ENCODE results near the gene MICA.
"Not testable (repeated sequence)": the region's sequence is repeated elsewhere in the genome, so short reads cannot be mapped to it uniquely, and the experiment has no call there.

Gene MICA

GRCh38 chr6:31379850-31380249 is 23.5 kb upstream of the MICA start:
- Histone ChIP-seq H3K4me3 (ENCODE audit: low read length in 2 of 2) (no peak overlapping the region), H3K9ac (ENCODE audit: low read depth in 1 of 2, low read length in 2 of 2) (no peak overlapping the region), H3K4me1 (ENCODE audit: control insufficient read depth in 2 of 2, insufficient read depth in 2 of 2, low read length in 2 of 2) (peaks cover 5 to 18% of the 10 kb centered on the region in 2 donors), H3K27me3 (ENCODE audit: control insufficient read depth in 2 of 2, insufficient read depth in 2 of 2, low read length in 2 of 2) (peaks cover 0 to 3% of the 10 kb centered on the region in 2 donors), H3K9me3 (ENCODE audit: control insufficient read depth in 2 of 2, low read length in 2 of 2) (no peaks in the 10 kb centered on the region), H3K36me3 (ENCODE audit: control insufficient read depth in 2 of 2, insufficient read depth in 2 of 2, low read length in 2 of 2) (no peaks in the 10 kb centered on the region), H3K27ac (ENCODE audit: low read depth in 2 of 2, low read length in 2 of 2) (peak overlapping the region; percentile 48 to 77)

- no peaks in the 10 kb centered on the region for H3K9me3 ChIP-seq (ENCODE audit: control insufficient read depth in 2 of 2, low read length in 2 of 2)
- H3K9ac ChIP-seq (ENCODE audit: low read depth in 1 of 2, low read length in 2 of 2): no peak overlapping the region
- no peaks in the 10 kb centered on the region for H3K36me3 ChIP-seq (ENCODE audit: control insufficient read depth in 2 of 2, insufficient read depth in 2 of 2, low read length in 2 of 2)
- no peak overlapping the region for H3K27ac ChIP-seq (ENCODE audit: low read depth in 2 of 2, low read length in 2 of 2)
- peaks cover 5 to 18% of the 10 kb centered on the region in 2 donors for H3K4me1 ChIP-seq (ENCODE audit: control insufficient read depth in 2 of 2, insufficient read depth in 2 of 2, low read length in 2 of 2)
- H3K27me3 ChIP-seq (ENCODE audit: control insufficient read depth in 2 of 2, insufficient read depth in 2 of 2, low read length in 2 of 2): peaks cover 0 to 3% of the 10 kb centered on the region in 2 donors
- H3K4me3 ChIP-seq (ENCODE audit: low read length in 2 of 2): no peak overlapping the region
These were observed 21.7 kb upstream of the MICA start for GRCh38 chr6:31381666-31382065.

GRCh38 chr6:31383149-31383548 is 20.2 kb upstream of the MICA start:
- Histone ChIP-seq H3K27me3 (ENCODE audit: control insufficient read depth in 2 of 2, insufficient read depth in 2 of 2, low read length in 2 of 2) (peaks cover 0 to under 1% of the 10 kb centered on the region in 2 donors), H3K27ac (ENCODE audit: low read depth in 2 of 2, low read length in 2 of 2) (no peak overlapping the region), H3K4me3 (ENCODE audit: low read length in 2 of 2) (no peak overlapping the region), H3K36me3 (ENCODE audit: control insufficient read depth in 2 of 2, insufficient read depth in 2 of 2, low read length in 2 of 2) (no peaks in the 10 kb centered on the region), H3K9me3 (ENCODE audit: control insufficient read depth in 2 of 2, low read length in 2 of 2) (no peaks in the 10 kb centered on the region), H3K4me1 (ENCODE audit: control insufficient read depth in 2 of 2, insufficient read depth in 2 of 2, low read length in 2 of 2) (peaks cover 1 to 11% of the 10 kb centered on the region in 2 donors), H3K9ac (ENCODE audit: low read depth in 1 of 2, low read length in 2 of 2) (no peak overlapping the region)

- H3K4me1 ChIP-seq (ENCODE audit: control insufficient read depth in 2 of 2, insufficient read depth in 2 of 2, low read length in 2 of 2): no peaks in the 10 kb centered on the region
- no peaks in the 10 kb centered on the region for H3K36me3 ChIP-seq (ENCODE audit: control insufficient read depth in 2 of 2, insufficient read depth in 2 of 2, low read length in 2 of 2)
- H3K9ac ChIP-seq (ENCODE audit: low read depth in 1 of 2, low read length in 2 of 2): no peak overlapping the region
- no peak overlapping the region for H3K27ac ChIP-seq (ENCODE audit: low read depth in 2 of 2, low read length in 2 of 2)
- H3K9me3 ChIP-seq (ENCODE audit: control insufficient read depth in 2 of 2, low read length in 2 of 2): no peaks in the 10 kb centered on the region
- H3K4me3 ChIP-seq (ENCODE audit: low read length in 2 of 2): no peak overlapping the region
- H3K27me3 ChIP-seq (ENCODE audit: control insufficient read depth in 2 of 2, insufficient read depth in 2 of 2, low read length in 2 of 2): no peaks in the 10 kb centered on the region
These were observed 18.4 kb upstream of the MICA start for GRCh38 chr6:31385041-31385440.

GRCh38 chr6:31386099-31386498 is 17.3 kb upstream of the MICA start:
- Histone ChIP-seq H3K36me3 (ENCODE audit: control insufficient read depth in 2 of 2, insufficient read depth in 2 of 2, low read length in 2 of 2) (no peaks in the 10 kb centered on the region), H3K27ac (ENCODE audit: low read depth in 2 of 2, low read length in 2 of 2) (no peak overlapping the region), H3K4me1 (ENCODE audit: control insufficient read depth in 2 of 2, insufficient read depth in 2 of 2, low read length in 2 of 2) (no peaks in the 10 kb centered on the region), H3K9me3 (ENCODE audit: control insufficient read depth in 2 of 2, low read length in 2 of 2) (no peaks in the 10 kb centered on the region), H3K9ac (ENCODE audit: low read depth in 1 of 2, low read length in 2 of 2) (no peak overlapping the region), H3K4me3 (ENCODE audit: low read length in 2 of 2) (no peak overlapping the region), H3K27me3 (ENCODE audit: control insufficient read depth in 2 of 2, insufficient read depth in 2 of 2, low read length in 2 of 2) (no peaks in the 10 kb centered on the region)

GRCh38 chr6:31386977-31387376 is 16.4 kb upstream of the MICA start:
- Histone ChIP-seq H3K36me3 (ENCODE audit: control insufficient read depth in 2 of 2, insufficient read depth in 2 of 2, low read length in 2 of 2) (no peaks in the 10 kb centered on the region), H3K27ac (ENCODE audit: low read depth in 2 of 2, low read length in 2 of 2) (no peak overlapping the region), H3K27me3 (ENCODE audit: control insufficient read depth in 2 of 2, insufficient read depth in 2 of 2, low read length in 2 of 2) (no peaks in the 10 kb centered on the region), H3K9ac (ENCODE audit: low read depth in 1 of 2, low read length in 2 of 2) (no peak overlapping the region), H3K4me1 (ENCODE audit: control insufficient read depth in 2 of 2, insufficient read depth in 2 of 2, low read length in 2 of 2) (no peaks in the 10 kb centered on the region), H3K4me3 (ENCODE audit: low read length in 2 of 2) (no peak overlapping the region), H3K9me3 (ENCODE audit: control insufficient read depth in 2 of 2, low read length in 2 of 2) (no peaks in the 10 kb centered on the region)

GRCh38 chr6:31388916-31389801 is 14.2 kb upstream of the MICA start:
- H3K9me3 ChIP-seq (ENCODE audit: control insufficient read depth in 2 of 2, low read length in 2 of 2); H3K27me3 ChIP-seq (ENCODE audit: control insufficient read depth in 2 of 2, insufficient read depth in 2 of 2, low read length in 2 of 2); H3K36me3 ChIP-seq (ENCODE audit: control insufficient read depth in 2 of 2, insufficient read depth in 2 of 2, low read length in 2 of 2); H3K4me1 ChIP-seq (ENCODE audit: control insufficient read depth in 2 of 2, insufficient read depth in 2 of 2, low read length in 2 of 2); H3K9ac ChIP-seq (ENCODE audit: low read depth in 1 of 2, low read length in 2 of 2); H3K27ac ChIP-seq (ENCODE audit: low read depth in 2 of 2, low read length in 2 of 2); H3K4me3 ChIP-seq (ENCODE audit: low read length in 2 of 2): not testable (repeated sequence)

GRCh38 chr6:31389802-31390132 is 13.6 kb upstream of the MICA start:
- not testable (repeated sequence) for H3K4me3 ChIP-seq (ENCODE audit: low read length in 2 of 2); H3K9me3 ChIP-seq (ENCODE audit: control insufficient read depth in 2 of 2, low read length in 2 of 2); H3K27ac ChIP-seq (ENCODE audit: low read depth in 2 of 2, low read length in 2 of 2); H3K36me3 ChIP-seq (ENCODE audit: control insufficient read depth in 2 of 2, insufficient read depth in 2 of 2, low read length in 2 of 2); H3K27me3 ChIP-seq (ENCODE audit: control insufficient read depth in 2 of 2, insufficient read depth in 2 of 2, low read length in 2 of 2); H3K9ac ChIP-seq (ENCODE audit: low read depth in 1 of 2, low read length in 2 of 2)
- peaks cover 9 to 11% of the 10 kb centered on the region in 2 donors for H3K4me1 ChIP-seq (ENCODE audit: control insufficient read depth in 2 of 2, insufficient read depth in 2 of 2, low read length in 2 of 2)

GRCh38 chr6:31393932-31394331 is 9.5 kb upstream of the MICA start:
- Histone ChIP-seq H3K9ac (ENCODE audit: low read depth in 1 of 2, low read length in 2 of 2) (peak overlapping the region; percentile 16 to 34), H3K9me3 (ENCODE audit: control insufficient read depth in 2 of 2, low read length in 2 of 2) (no peaks in the 10 kb centered on the region), H3K4me1 (ENCODE audit: control insufficient read depth in 2 of 2, insufficient read depth in 2 of 2, low read length in 2 of 2) (peaks cover 24 to 34% of the 10 kb centered on the region in 2 donors), H3K36me3 (ENCODE audit: control insufficient read depth in 2 of 2, insufficient read depth in 2 of 2, low read length in 2 of 2) (peaks cover 0 to 3% of the 10 kb centered on the region in 2 donors), H3K27me3 (ENCODE audit: control insufficient read depth in 2 of 2, insufficient read depth in 2 of 2, low read length in 2 of 2) (no peaks in the 10 kb centered on the region), H3K27ac (ENCODE audit: low read depth in 2 of 2, low read length in 2 of 2) (peak overlapping the region; percentile 75 to 85), H3K4me3 (ENCODE audit: low read length in 2 of 2) (peak overlapping the region in 1 of 2 donors; percentile 0)

- H3K4me3 ChIP-seq (ENCODE audit: low read length in 2 of 2): peak overlapping the region in 1 of 2 donors; percentile 41
- H3K27me3 ChIP-seq (ENCODE audit: control insufficient read depth in 2 of 2, insufficient read depth in 2 of 2, low read length in 2 of 2): no peaks in the 10 kb centered on the region
- peak overlapping the region; percentile 84 to 85 for H3K27ac ChIP-seq (ENCODE audit: low read depth in 2 of 2, low read length in 2 of 2)
- H3K9ac ChIP-seq (ENCODE audit: low read depth in 1 of 2, low read length in 2 of 2): peak overlapping the region; percentile 16 to 52
- H3K9me3 ChIP-seq (ENCODE audit: control insufficient read depth in 2 of 2, low read length in 2 of 2): no peaks in the 10 kb centered on the region
- H3K4me1 ChIP-seq (ENCODE audit: control insufficient read depth in 2 of 2, insufficient read depth in 2 of 2, low read length in 2 of 2): peaks cover 24 to 34% of the 10 kb centered on the region in 2 donors
- peaks cover 0 to 3% of the 10 kb centered on the region in 2 donors for H3K36me3 ChIP-seq (ENCODE audit: control insufficient read depth in 2 of 2, insufficient read depth in 2 of 2, low read length in 2 of 2)
These were observed 9.0 kb upstream of the MICA start for GRCh38 chr6:31394381-31394780.
